Measurements from ENCODE around the gene ARRDC4. TPM values are rescaled to one million over a fixed set of nuclear protein-coding genes. Genes with fewer than 3 reads are reported as not detected.

The ARRDC4 gene
- total RNA-seq, 1 donor from 2014 or later = 14.2 TPM

- Mint-ChIP-seq H3K27ac (ENCODE audit: unreplicated experiment) (no peak overlapping the region), H3K4me3 (no peak overlapping the region), H3K4me1 (no peaks in the 10 kb centered on the region), H3K27me3 (ENCODE audit: low read depth) (peaks cover 3% of the 10 kb centered on the region), H3K9me3 (no peaks in the 10 kb centered on the region), H3K36me3 (ENCODE audit: low read depth) (no peaks in the 10 kb centered on the region)
- TF ChIP-seq CTCF (conservative IDR thresholded peaks at IDR 0.05) = no peak
- no peak for DNase-seq (ENCODE audit: low read depth, low spot score)
These were observed 51.9 kb downstream of the ARRDC4 start for GRCh38 chr15:98012354-98012753.

GRCh38 chr15:98013631-98014030 lies 53.1 kb downstream of the ARRDC4 start:
- no peak overlapping the region for H3K27ac Mint-ChIP-seq (ENCODE audit: unreplicated experiment)
- no peak for TF ChIP-seq CTCF (conservative IDR thresholded peaks at IDR 0.05)
- peaks cover 3% of the 10 kb centered on the region for H3K27me3 Mint-ChIP-seq (ENCODE audit: low read depth)
- no peaks in the 10 kb centered on the region for H3K4me1 Mint-ChIP-seq
- H3K36me3 Mint-ChIP-seq (ENCODE audit: low read depth) = no peaks in the 10 kb centered on the region
- H3K4me3 Mint-ChIP-seq = no peak overlapping the region
- no peak for DNase-seq (ENCODE audit: low read depth, low spot score)
- H3K9me3 Mint-ChIP-seq = no peaks in the 10 kb centered on the region

GRCh38 chr15:98017150-98017964 lies 56.9 kb downstream of the ARRDC4 start:
- Mint-ChIP-seq H3K27me3 (ENCODE audit: low read depth) (peaks cover 3% of the 10 kb centered on the region), H3K4me1 (no peaks in the 10 kb centered on the region), H3K27ac (ENCODE audit: unreplicated experiment) (no peak overlapping the region), H3K36me3 (ENCODE audit: low read depth) (no peaks in the 10 kb centered on the region), H3K9me3 (no peaks in the 10 kb centered on the region), H3K4me3 (no peak overlapping the region)
- DNase-seq (ENCODE audit: low read depth, low spot score) = no peak
- no peak for TF ChIP-seq CTCF (conservative IDR thresholded peaks at IDR 0.05)

GRCh38 chr15:98018761-98019351 lies 58.4 kb downstream of the ARRDC4 start:
- Mint-ChIP-seq H3K36me3 (ENCODE audit: low read depth) (no peaks in the 10 kb centered on the region), H3K4me1 (no peaks in the 10 kb centered on the region), H3K27ac (ENCODE audit: unreplicated experiment) (no peak overlapping the region), H3K27me3 (ENCODE audit: low read depth) (no peaks in the 10 kb centered on the region), H3K9me3 (peaks cover 4% of the 10 kb centered on the region), H3K4me3 (no peak overlapping the region)
- no peak for TF ChIP-seq CTCF (conservative IDR thresholded peaks at IDR 0.05)
- no peak for DNase-seq (ENCODE audit: low read depth, low spot score)

Measured in neural crest cell (in vitro differentiated cells).